Stimulated activated CD8-positive, alpha-beta memory T cell treated with anti-CD3 and anti-CD28 coated beads, Interleukin-7, amount 100 ng/mL, for 4 hours (primary cell): ENCODE measurements around the gene ATRIP.
A peak's percentile ranks its signal among the peaks of the same experiment; 100 is the strongest.
"Not testable (repeated sequence)": the region's sequence is repeated elsewhere in the genome, so short reads cannot be mapped to it uniquely, and the experiment has no call there.

Experiments
- DNase-seq, 2 donors: peaks; one replicate each; pipeline ENCODE4 v3.0.0-alpha.2; 2020; ENCODE audit warnings: low read depth in 2 of 2

The ATRIP gene

GRCh38 chr3:48468329-48468731 lies 21.8 kb downstream of the ATRIP start:
- no peak for DNase-seq

GRCh38 chr3:48469046-48469915 lies 22.7 kb downstream of the ATRIP start:
- no peak for DNase-seq

GRCh38 chr3:48470286-48470685 lies 23.7 kb downstream of the ATRIP start:
- no peak for DNase-seq

GRCh38 chr3:48472673-48472922 lies 26.1 kb downstream of the ATRIP start:
- DNase-seq = no peak

- DNase-seq = peak; percentile 90 to 93
These were observed 26.5 kb downstream of the ATRIP start for GRCh38 chr3:48472923-48473616.

GRCh38 chr3:48473617-48473952 lies 27.0 kb downstream of the ATRIP start:
- DNase-seq = no peak

- not testable (repeated sequence) for DNase-seq
These were observed 27.5 kb downstream of the ATRIP start for GRCh38 chr3:48474031-48474430.

GRCh38 chr3:48474619-48475018 lies 28.1 kb downstream of the ATRIP start:
- no peak for DNase-seq

- DNase-seq = no peak
These were observed 28.7 kb downstream of the ATRIP start for GRCh38 chr3:48475188-48475587.

- DNase-seq = no peak
These were observed 30.0 kb downstream of the ATRIP start for GRCh38 chr3:48476426-48477053.

- no peak for DNase-seq
These were observed 31.5 kb downstream of the ATRIP start for GRCh38 chr3:48477959-48478520.

- DNase-seq = peak; percentile 38 to 49
These were observed 32.4 kb downstream of the ATRIP start for GRCh38 chr3:48478626-48479555.

- DNase-seq = not testable (repeated sequence)
These were observed 34.4 kb downstream of the ATRIP start for GRCh38 chr3:48480891-48481290.

- DNase-seq = not testable (repeated sequence)
These were observed 36.3 kb downstream of the ATRIP start for GRCh38 chr3:48482822-48483221.

- DNase-seq = no peak
These were observed 40.4 kb downstream of the ATRIP start for GRCh38 chr3:48486952-48487351.

- no peak for DNase-seq
These were observed 46.1 kb downstream of the ATRIP start for GRCh38 chr3:48492461-48493202.

- no peak for DNase-seq
These were observed 46.6 kb downstream of the ATRIP start for GRCh38 chr3:48493203-48493501.

- DNase-seq = no peak
These were observed 54.1 kb downstream of the ATRIP start for GRCh38 chr3:48500656-48501055.

- no peak for DNase-seq
These were observed 54.7 kb downstream of the ATRIP start for GRCh38 chr3:48501196-48501595.

- no peak for DNase-seq
These were observed 55.6 kb downstream of the ATRIP start for GRCh38 chr3:48502121-48502520.

- no peak for DNase-seq
These were observed 56.2 kb downstream of the ATRIP start for GRCh38 chr3:48502728-48503168.
